Activated naive CD8-positive, alpha-beta T cell (primary cell): Measurements from ENCODE around the gene ADAMTS5.

Experiments used
- H3K27ac Mint-ChIP-seq: one replicate; pipeline ENCODE4 v1.8.0; 2021; ENCODE audit warnings: mixed read lengths
- H3K27me3 Mint-ChIP-seq: one replicate; pipeline ENCODE4 v1.8.0; 2021; ENCODE audit warnings: mixed read lengths
- H3K36me3 Mint-ChIP-seq: one replicate; pipeline ENCODE4 v1.8.0; 2021; ENCODE audit warnings: mixed read lengths
- H3K4me1 Mint-ChIP-seq: one replicate; pipeline ENCODE4 v1.8.0; 2021; ENCODE audit warnings: low read depth, mixed read lengths
- H3K4me3 Mint-ChIP-seq: one replicate; pipeline ENCODE4 v1.8.0; 2021; ENCODE audit warnings: mild to moderate bottlenecking, mixed read lengths
- H3K9me3 Mint-ChIP-seq: one replicate; pipeline ENCODE4 v1.8.0; 2021; ENCODE audit warnings: low read depth, mixed read lengths

ADAMTS5 gene

GRCh38 chr21:26958788-26959187 is 8.1 kb downstream of the ADAMTS5 start:
- Mint-ChIP-seq H3K36me3 (no peaks in the 10 kb centered on the region), H3K4me3 (no peak overlapping the region)

GRCh38 chr21:26956813-26957212 is 10.1 kb downstream of the ADAMTS5 start:
- no peak overlapping the region for H3K4me3 Mint-ChIP-seq
- H3K9me3 Mint-ChIP-seq, result no peaks in the 10 kb centered on the region
- H3K27ac Mint-ChIP-seq, result no peak overlapping the region
- peaks cover 5% of the 10 kb centered on the region for H3K27me3 Mint-ChIP-seq
- H3K4me1 Mint-ChIP-seq, result no peaks in the 10 kb centered on the region
- no peaks in the 10 kb centered on the region for H3K36me3 Mint-ChIP-seq

More at GRCh38 chr21:26958788-26959187, 8.1 kb downstream of the ADAMTS5 start:
- H3K27ac Mint-ChIP-seq, result no peak overlapping the region
- no peaks in the 10 kb centered on the region for H3K9me3 Mint-ChIP-seq
- no peaks in the 10 kb centered on the region for H3K4me1 Mint-ChIP-seq
- H3K27me3 Mint-ChIP-seq, result peaks cover 5% of the 10 kb centered on the region

DNA sequence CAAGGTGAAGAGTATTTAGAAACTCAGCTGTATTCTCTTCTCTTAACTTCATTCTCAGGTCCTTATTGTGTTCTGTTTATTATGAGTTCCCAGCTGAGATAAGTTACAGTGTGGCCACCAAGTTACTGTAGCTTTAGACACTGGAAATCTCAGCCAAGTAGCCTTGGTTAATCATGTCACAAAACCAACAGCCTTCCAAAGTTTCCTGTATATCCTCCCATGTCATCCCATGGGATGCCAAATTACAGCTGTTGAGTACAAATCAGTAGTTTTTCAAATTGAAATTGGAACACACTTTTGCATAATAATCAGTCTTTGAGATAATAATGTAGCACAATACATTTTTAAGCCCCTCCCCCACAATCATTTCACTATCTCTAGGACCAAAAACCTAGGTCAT is 10.7 kb downstream of the ADAMTS5 start:
- Mint-ChIP-seq H3K27me3 (peaks cover 4% of the 10 kb centered on the region), H3K4me3 (no peak overlapping the region), H3K36me3 (no peaks in the 10 kb centered on the region), H3K4me1 (no peaks in the 10 kb centered on the region), H3K9me3 (no peaks in the 10 kb centered on the region), H3K27ac (no peak overlapping the region)

GRCh38 chr21:26954662-26955121 is 12.2 kb downstream of the ADAMTS5 start:
- Mint-ChIP-seq H3K9me3 (no peaks in the 10 kb centered on the region), H3K27me3 (peaks cover 2% of the 10 kb centered on the region), H3K27ac (no peak overlapping the region), H3K36me3 (no peaks in the 10 kb centered on the region), H3K4me3 (no peak overlapping the region), H3K4me1 (no peaks in the 10 kb centered on the region)

DNA sequence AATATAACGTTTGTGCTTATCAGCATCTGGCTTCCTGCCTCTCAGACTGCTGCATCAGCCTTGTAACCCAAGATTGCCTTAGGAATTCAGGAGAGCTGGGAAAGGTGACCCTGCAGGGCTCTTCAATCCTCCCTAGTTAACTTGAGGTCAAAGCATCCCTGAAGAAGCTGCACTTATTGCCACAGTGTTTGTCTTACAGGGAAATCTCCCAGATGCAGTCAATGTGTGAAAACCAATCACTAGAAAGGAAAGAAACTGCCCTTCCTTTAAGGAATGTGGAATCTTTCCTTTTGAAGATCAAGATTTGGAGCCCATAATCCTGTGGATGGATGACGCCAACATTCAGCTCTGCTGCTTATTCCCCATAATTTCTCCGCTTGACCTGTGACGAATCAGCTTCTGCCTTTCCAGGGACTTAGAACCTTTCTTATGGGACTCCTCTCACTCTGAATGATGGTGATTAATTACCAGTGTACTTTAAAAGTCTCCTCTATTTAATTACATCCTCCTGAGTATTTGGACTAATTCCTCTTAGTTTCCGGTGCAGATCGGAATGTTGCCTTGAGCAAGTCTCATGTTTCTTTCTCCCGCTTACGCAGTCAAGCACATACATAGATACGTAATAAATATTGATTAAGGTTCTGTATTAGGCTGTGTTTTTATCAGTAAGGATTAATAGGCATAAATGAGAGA is 14.4 kb downstream of the ADAMTS5 start:
- H3K9me3 Mint-ChIP-seq, result no peaks in the 10 kb centered on the region
- no peak overlapping the region for H3K27ac Mint-ChIP-seq
- no peaks in the 10 kb centered on the region for H3K36me3 Mint-ChIP-seq
- no peaks in the 10 kb centered on the region for H3K4me1 Mint-ChIP-seq
- peaks cover 5% of the 10 kb centered on the region for H3K27me3 Mint-ChIP-seq
- no peak overlapping the region for H3K4me3 Mint-ChIP-seq

GRCh38 chr21:26949830-26950229 is 17.1 kb downstream of the ADAMTS5 start:
- Mint-ChIP-seq H3K27me3 (peaks cover 8% of the 10 kb centered on the region), H3K4me1 (no peaks in the 10 kb centered on the region), H3K27ac (no peak overlapping the region), H3K4me3 (no peak overlapping the region), H3K36me3 (no peaks in the 10 kb centered on the region), H3K9me3 (no peaks in the 10 kb centered on the region)

GRCh38 chr21:26948194-26948593 is 18.7 kb downstream of the ADAMTS5 start:
- Mint-ChIP-seq H3K9me3 (no peaks in the 10 kb centered on the region), H3K27me3 (peaks cover 8% of the 10 kb centered on the region), H3K36me3 (no peaks in the 10 kb centered on the region), H3K4me3 (no peak overlapping the region), H3K27ac (no peak overlapping the region), H3K4me1 (no peaks in the 10 kb centered on the region)

DNA sequence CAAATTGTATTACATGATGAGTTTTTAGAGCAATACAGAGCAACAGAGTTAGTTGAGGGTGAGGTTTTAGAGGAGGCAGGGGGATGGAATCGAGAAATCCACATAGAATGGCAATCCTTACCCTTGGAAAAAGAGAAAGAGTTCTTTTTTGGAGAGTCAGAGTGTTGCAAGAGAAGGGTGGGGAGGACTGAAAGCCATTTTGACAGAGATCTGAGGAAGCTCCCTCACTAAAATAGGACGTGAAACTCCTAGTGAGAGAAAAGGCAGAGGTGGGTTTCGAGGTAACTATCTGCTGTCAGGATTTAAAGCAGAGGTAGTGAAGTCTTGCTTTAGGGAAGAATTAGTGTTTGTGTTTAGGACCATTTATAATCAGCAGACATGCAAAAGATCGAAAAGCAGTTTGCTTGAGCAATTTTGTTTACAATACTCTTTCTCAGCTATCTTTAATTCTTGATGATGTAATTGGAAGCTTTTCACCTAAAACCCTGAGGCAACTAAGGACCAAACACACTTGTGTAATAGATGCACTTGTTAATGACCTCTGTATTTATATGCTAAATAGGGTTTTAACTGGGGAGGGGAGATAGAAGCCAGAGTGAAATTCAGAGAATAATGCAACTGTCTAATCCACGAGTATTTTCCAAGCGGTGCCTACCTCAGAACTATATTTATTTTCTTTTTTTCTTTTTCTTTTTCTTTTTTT is 20.0 kb downstream of the ADAMTS5 start:
- Mint-ChIP-seq H3K36me3 (no peaks in the 10 kb centered on the region), H3K27me3 (peaks cover 5% of the 10 kb centered on the region), H3K9me3 (no peaks in the 10 kb centered on the region), H3K4me3 (no peak overlapping the region), H3K27ac (no peak overlapping the region), H3K4me1 (no peaks in the 10 kb centered on the region)

DNA sequence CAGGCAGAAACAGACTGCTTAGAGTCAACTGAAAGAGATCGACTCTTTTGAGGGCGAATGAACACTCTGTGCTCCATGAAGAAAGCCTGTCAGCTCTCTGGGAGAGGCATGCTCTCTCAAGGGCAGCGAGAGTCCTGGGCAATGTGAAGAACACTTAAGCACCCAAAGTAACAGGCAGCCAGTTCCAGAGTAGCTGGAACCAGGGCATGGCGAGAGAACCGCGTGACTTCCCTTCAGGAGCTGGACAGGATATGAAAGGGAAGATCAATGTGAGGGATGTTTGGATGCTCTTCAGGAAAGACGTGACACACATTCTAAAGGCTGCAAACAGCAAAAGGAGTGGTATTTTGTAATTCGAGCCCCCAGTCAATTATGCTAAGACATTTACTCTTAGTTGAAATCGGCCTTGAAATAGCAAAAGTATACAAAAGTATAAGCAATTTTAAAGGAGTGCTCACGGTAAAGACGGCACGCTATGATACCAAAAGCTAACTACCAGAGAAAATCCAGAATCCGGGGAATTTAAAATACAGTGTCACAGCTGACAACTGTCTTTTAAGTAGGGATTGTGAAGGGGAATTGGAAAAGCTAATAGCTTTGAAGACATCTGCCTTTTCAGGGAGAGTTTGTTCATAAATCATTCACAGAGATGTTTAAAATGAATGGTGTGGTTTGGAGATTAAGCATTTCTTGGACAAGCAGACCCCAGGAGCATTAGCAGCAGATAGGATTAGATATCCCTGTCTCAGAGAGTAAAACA is 20.8 kb downstream of the ADAMTS5 start:
- no peaks in the 10 kb centered on the region for H3K36me3 Mint-ChIP-seq
- no peaks in the 10 kb centered on the region for H3K9me3 Mint-ChIP-seq
- H3K4me1 Mint-ChIP-seq, result no peaks in the 10 kb centered on the region

GRCh38 chr21:26943921-26944320 is 23.0 kb downstream of the ADAMTS5 start:
- H3K4me1 Mint-ChIP-seq, result no peaks in the 10 kb centered on the region
- H3K27ac Mint-ChIP-seq, result no peak overlapping the region
- H3K9me3 Mint-ChIP-seq, result no peaks in the 10 kb centered on the region
- H3K27me3 Mint-ChIP-seq, result peaks cover 5% of the 10 kb centered on the region
- no peaks in the 10 kb centered on the region for H3K36me3 Mint-ChIP-seq
- no peak overlapping the region for H3K4me3 Mint-ChIP-seq

More for the DNA sequence above, 20.8 kb downstream of the ADAMTS5 start:
- Mint-ChIP-seq H3K27me3 (peaks cover 5% of the 10 kb centered on the region), H3K27ac (no peak overlapping the region), H3K4me3 (no peak overlapping the region)

- no peaks in the 10 kb centered on the region for H3K36me3 Mint-ChIP-seq
- H3K9me3 Mint-ChIP-seq, result no peaks in the 10 kb centered on the region
- no peak overlapping the region for H3K27ac Mint-ChIP-seq
- H3K4me3 Mint-ChIP-seq, result no peak overlapping the region
- peaks cover under 1% of the 10 kb centered on the region for H3K27me3 Mint-ChIP-seq
- H3K4me1 Mint-ChIP-seq, result no peaks in the 10 kb centered on the region
Observed at GRCh38 chr21:26941421-26941820, 25.5 kb downstream of the ADAMTS5 start.

GRCh38 chr21:26939601-26940111 is 27.2 kb downstream of the ADAMTS5 start:
- Mint-ChIP-seq H3K27me3 (no peaks in the 10 kb centered on the region), H3K9me3 (no peaks in the 10 kb centered on the region), H3K4me3 (no peak overlapping the region), H3K27ac (no peak overlapping the region), H3K36me3 (no peaks in the 10 kb centered on the region), H3K4me1 (no peaks in the 10 kb centered on the region)

DNA sequence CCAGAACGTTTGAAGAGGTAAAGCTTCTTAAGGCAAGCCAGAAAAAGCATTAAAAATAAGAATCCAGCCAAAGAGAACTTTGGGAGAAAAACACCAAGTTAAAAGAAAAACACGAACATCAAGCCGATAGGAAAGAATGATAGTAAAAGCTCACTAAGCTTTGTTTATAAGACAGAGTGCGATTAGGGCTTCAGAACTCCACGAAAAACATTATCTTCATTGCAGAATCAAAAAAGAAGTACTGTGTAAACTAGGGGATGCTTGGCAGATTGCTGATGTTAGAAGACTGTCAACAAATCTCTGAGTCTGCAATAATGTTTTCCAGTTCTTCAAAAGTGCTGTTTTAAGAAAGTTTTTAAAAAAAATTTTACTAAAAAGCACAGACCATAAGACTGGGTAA is 30.2 kb downstream of the ADAMTS5 start:
- peaks cover 2% of the 10 kb centered on the region for H3K27me3 Mint-ChIP-seq
- no peak overlapping the region for H3K4me3 Mint-ChIP-seq
- no peaks in the 10 kb centered on the region for H3K36me3 Mint-ChIP-seq
- H3K27ac Mint-ChIP-seq, result no peak overlapping the region
- H3K9me3 Mint-ChIP-seq, result no peaks in the 10 kb centered on the region
- no peaks in the 10 kb centered on the region for H3K4me1 Mint-ChIP-seq

DNA sequence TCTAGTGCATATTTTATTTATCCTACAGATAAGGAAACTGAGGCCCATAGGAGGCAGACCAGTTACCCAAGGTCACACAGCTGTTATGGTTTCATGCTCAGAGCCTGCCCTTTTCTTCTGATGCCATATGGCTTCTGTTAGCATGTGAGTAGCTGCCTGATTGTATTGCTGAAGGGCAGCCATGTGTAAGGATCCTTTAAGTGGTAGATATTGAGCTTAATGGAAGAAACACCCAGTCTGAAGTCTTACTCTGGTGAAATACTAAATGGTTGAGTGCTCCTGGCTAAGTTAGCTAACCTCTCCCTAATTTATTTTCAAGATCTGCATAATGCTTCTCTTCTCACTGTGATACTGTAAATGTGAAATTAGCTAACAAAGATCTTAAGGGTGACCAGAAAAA is 30.9 kb downstream of the ADAMTS5 start:
- H3K27ac Mint-ChIP-seq, result no peak overlapping the region
- no peak overlapping the region for H3K4me3 Mint-ChIP-seq
- no peaks in the 10 kb centered on the region for H3K36me3 Mint-ChIP-seq
- H3K4me1 Mint-ChIP-seq, result no peaks in the 10 kb centered on the region
- H3K27me3 Mint-ChIP-seq, result peaks cover 2% of the 10 kb centered on the region
- no peaks in the 10 kb centered on the region for H3K9me3 Mint-ChIP-seq

DNA sequence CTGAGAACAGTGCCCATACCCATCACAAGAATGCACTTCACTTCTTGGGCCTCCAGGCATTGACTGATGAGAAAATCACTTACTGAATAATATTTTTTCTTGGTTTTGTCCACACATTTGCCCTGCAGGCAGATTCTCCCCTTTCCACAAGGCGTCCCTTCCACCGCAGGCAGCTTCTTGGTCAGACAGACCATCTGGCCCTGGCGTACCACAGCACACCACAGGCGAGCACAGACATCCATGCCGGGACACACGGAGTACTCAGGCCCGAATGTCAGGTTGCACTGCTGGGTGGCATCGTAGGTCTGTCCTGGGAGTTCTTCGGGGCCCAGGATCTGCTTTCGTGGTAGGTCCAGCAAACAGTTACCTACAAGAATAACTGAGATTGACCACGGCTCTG is 32.5 kb downstream of the ADAMTS5 start:
- no peaks in the 10 kb centered on the region for H3K4me1 Mint-ChIP-seq
- no peak overlapping the region for H3K4me3 Mint-ChIP-seq
- H3K27ac Mint-ChIP-seq, result no peak overlapping the region
- peaks cover 2% of the 10 kb centered on the region for H3K27me3 Mint-ChIP-seq
- H3K9me3 Mint-ChIP-seq, result no peaks in the 10 kb centered on the region
- no peaks in the 10 kb centered on the region for H3K36me3 Mint-ChIP-seq
